IPS-20b (cell line): ENCODE measurements around the gene C10orf90.

Source experiments
- H3K27ac ChIP-seq: one replicate; pipeline ENCODE4 v1.5.1; 2013; ENCODE audit warnings: low read length
- H3K27me3 ChIP-seq: 2 replicates; pipeline ENCODE4 v1.6.1; 2013; ENCODE audit warnings: mild to moderate bottlenecking, low read length, inconsistent platforms; ENCODE audit not compliant: insufficient read depth
- H3K36me3 ChIP-seq: 2 replicates; pipeline ENCODE4 v1.6.1; 2013; ENCODE audit warnings: low read depth, mild to moderate bottlenecking, inconsistent platforms, low read length, moderate library complexity; ENCODE audit not compliant: insufficient read depth
- H3K4me1 ChIP-seq: 2 replicates; pipeline ENCODE4 v1.6.1; 2013; ENCODE audit warnings: mild to moderate bottlenecking, control low read depth, inconsistent platforms, low read length, moderate library complexity; ENCODE audit not compliant: insufficient read depth
- H3K4me3 ChIP-seq: 2 replicates; pipeline ENCODE4 v1.5.1; 2013; ENCODE audit warnings: mild to moderate bottlenecking, low read length, inconsistent platforms
- H3K9ac ChIP-seq: 2 replicates; pipeline ENCODE4 v1.6.1; 2013; ENCODE audit warnings: low read depth, mild to moderate bottlenecking, inconsistent platforms, low read length, moderate library complexity
- H3K9me3 ChIP-seq: 2 replicates; pipeline ENCODE4 v1.6.1; 2013; ENCODE audit warnings: mild to moderate bottlenecking, low read depth, low read length, inconsistent platforms; ENCODE audit not compliant: insufficient read depth

C10orf90 gene

DNA sequence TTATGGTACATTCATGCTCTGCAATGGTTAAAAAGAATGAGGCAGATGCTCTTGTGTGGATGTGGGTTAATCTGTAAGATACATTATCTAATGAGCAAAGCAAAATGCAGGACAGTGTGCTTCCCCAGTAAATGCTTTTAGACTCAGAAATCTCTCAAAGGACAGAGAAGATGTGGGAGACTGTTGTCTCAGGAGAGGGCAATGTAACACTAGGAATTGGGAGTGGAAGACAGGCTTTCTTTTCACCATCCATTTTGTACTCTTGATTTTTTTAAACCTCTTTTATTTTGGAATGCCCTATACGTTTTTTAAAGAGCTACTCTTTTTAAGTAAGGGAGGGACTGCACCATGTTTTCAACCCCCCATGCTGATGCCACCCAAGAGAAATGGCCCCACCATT lies 204.7 kb downstream of the C10orf90 start:
- no peak overlapping the region for H3K9ac ChIP-seq
- H3K4me1 ChIP-seq: no peaks in the 10 kb centered on the region
- no peaks in the 10 kb centered on the region for H3K27me3 ChIP-seq
- H3K9me3 ChIP-seq: no peaks in the 10 kb centered on the region
- no peaks in the 10 kb centered on the region for H3K36me3 ChIP-seq
- no peak overlapping the region for H3K4me3 ChIP-seq
- H3K27ac ChIP-seq: no peak overlapping the region

- H3K36me3 ChIP-seq: no peaks in the 10 kb centered on the region
- no peak overlapping the region for H3K27ac ChIP-seq
- H3K9ac ChIP-seq: no peak overlapping the region
- no peaks in the 10 kb centered on the region for H3K27me3 ChIP-seq
- no peaks in the 10 kb centered on the region for H3K9me3 ChIP-seq
- H3K4me3 ChIP-seq: no peak overlapping the region
- H3K4me1 ChIP-seq: no peaks in the 10 kb centered on the region
Observed at GRCh38 chr10:126463286-126463685, 207.2 kb downstream of the C10orf90 start.

GRCh38 chr10:126461289-126461940 lies 209.1 kb downstream of the C10orf90 start:
- H3K9ac ChIP-seq: no peak overlapping the region
- no peaks in the 10 kb centered on the region for H3K27me3 ChIP-seq
- no peak overlapping the region for H3K27ac ChIP-seq
- H3K36me3 ChIP-seq: no peaks in the 10 kb centered on the region
- H3K4me1 ChIP-seq: no peaks in the 10 kb centered on the region
- no peaks in the 10 kb centered on the region for H3K9me3 ChIP-seq
- no peak overlapping the region for H3K4me3 ChIP-seq

- Histone ChIP-seq H3K9ac (no peak overlapping the region), H3K27ac (no peak overlapping the region), H3K4me3 (no peak overlapping the region), H3K9me3 (no peaks in the 10 kb centered on the region), H3K36me3 (no peaks in the 10 kb centered on the region), H3K27me3 (no peaks in the 10 kb centered on the region), H3K4me1 (no peaks in the 10 kb centered on the region)
Observed at GRCh38 chr10:126459878-126460481, 210.5 kb downstream of the C10orf90 start.

GRCh38 chr10:126459032-126459831 lies 211.3 kb downstream of the C10orf90 start:
- Histone ChIP-seq H3K27ac (no peak overlapping the region), H3K4me3 (no peak overlapping the region), H3K9ac (no peak overlapping the region), H3K36me3 (no peaks in the 10 kb centered on the region), H3K9me3 (no peaks in the 10 kb centered on the region), H3K4me1 (no peaks in the 10 kb centered on the region), H3K27me3 (no peaks in the 10 kb centered on the region)

DNA sequence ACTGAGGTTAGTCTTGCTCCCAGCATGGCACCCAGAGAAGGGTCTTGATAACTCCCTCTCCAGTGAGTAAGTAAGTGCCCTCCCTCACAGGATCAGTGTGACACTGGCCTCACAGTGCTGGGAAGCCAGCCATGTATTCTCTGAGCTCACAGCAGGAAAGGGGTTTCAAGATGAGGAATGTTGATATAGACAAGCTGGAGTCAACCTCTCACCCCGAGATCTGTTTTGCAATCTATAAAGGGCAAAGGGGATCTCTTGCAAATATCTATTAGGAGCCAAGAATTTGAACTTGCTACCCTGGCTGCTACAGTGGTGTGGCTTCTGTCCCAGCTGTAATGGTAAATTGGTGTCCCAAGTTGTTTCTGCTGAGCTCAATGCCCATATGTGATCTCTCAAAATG lies 212.0 kb downstream of the C10orf90 start:
- Histone ChIP-seq H3K4me1 (no peaks in the 10 kb centered on the region), H3K27ac (no peak overlapping the region), H3K36me3 (no peaks in the 10 kb centered on the region), H3K9me3 (no peaks in the 10 kb centered on the region), H3K27me3 (no peaks in the 10 kb centered on the region), H3K9ac (no peak overlapping the region), H3K4me3 (no peak overlapping the region)

- no peaks in the 10 kb centered on the region for H3K36me3 ChIP-seq
- no peaks in the 10 kb centered on the region for H3K4me1 ChIP-seq
Observed at GRCh38 chr10:126456632-126457031, 213.9 kb downstream of the C10orf90 start.

DNA sequence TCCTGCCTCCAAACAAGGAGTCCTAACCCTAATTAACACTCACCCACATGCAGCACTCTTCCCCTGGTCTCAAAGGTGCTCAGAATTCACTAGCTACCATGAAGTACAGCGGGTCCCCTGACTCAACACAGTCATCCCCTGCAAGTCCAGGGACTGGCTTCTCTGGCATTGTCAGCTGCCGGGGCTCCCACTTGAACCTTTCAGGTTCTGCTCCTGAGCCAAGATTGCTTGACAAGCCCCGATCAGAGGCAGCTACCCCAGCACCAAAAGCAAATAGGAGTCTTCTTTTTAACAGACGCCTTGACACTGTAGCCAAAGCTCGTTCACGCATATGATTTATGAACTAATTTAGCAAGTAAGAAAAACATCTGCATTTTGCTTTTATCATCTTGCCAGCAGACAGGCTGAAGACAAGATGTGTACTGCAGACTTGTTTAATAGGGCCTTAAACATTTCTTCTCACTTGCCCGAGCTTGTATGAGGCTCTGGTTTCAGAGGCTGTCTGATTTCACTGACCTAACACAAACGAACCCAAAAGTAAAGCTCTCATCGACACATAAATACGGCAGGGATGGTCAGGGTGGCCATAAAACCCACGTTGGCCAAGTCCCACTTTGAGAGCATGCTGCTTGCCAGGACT lies 214.6 kb downstream of the C10orf90 start:
- no peaks in the 10 kb centered on the region for H3K4me1 ChIP-seq
- no peaks in the 10 kb centered on the region for H3K36me3 ChIP-seq
- no peaks in the 10 kb centered on the region for H3K9me3 ChIP-seq
- no peaks in the 10 kb centered on the region for H3K27me3 ChIP-seq
- H3K4me3 ChIP-seq: no peak overlapping the region
- no peak overlapping the region for H3K9ac ChIP-seq
- no peak overlapping the region for H3K27ac ChIP-seq

More at GRCh38 chr10:126456632-126457031, 213.9 kb downstream of the C10orf90 start:
- no peaks in the 10 kb centered on the region for H3K27me3 ChIP-seq
- H3K9me3 ChIP-seq: no peaks in the 10 kb centered on the region
- H3K27ac ChIP-seq: no peak overlapping the region
- H3K9ac ChIP-seq: no peak overlapping the region
- H3K4me3 ChIP-seq: no peak overlapping the region

DNA sequence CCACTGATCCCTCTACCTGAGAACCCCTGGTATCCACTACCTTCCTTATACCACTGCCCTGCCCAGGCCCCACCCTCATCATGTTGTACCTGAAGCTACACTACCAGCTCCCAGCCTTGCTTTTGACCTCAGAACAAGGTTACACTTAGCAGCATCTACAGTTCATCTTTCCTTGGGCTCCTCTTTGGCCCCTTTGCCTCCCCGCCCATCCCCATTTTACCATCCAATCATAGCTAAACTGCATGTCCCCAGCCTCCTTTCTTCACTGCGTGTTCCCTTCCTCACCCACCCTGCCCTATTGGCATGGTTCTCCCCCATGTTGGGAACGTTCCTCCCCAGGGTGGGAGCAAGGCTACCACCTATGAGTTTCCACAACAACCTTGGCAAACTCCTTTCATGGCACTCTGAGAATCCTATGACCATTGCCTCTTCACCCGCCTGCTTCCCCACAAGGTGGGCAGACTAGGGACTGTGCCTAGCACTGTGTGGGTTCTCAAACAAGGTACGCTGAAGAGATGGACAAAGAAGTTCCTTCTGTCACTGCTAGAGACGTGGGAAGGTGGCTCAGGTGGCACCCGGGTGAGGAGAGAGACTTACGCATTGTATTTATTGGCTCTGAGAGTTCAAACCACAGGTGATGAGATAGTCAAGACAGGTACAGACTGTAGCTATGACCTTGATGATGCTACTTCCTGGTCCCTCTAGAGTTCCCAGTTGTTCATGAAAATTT lies 215.3 kb downstream of the C10orf90 start:
- no peak overlapping the region for H3K27ac ChIP-seq
- no peak overlapping the region for H3K9ac ChIP-seq
- no peak overlapping the region for H3K4me3 ChIP-seq
- no peaks in the 10 kb centered on the region for H3K9me3 ChIP-seq
- no peaks in the 10 kb centered on the region for H3K4me1 ChIP-seq
- no peaks in the 10 kb centered on the region for H3K27me3 ChIP-seq
- no peaks in the 10 kb centered on the region for H3K36me3 ChIP-seq

DNA sequence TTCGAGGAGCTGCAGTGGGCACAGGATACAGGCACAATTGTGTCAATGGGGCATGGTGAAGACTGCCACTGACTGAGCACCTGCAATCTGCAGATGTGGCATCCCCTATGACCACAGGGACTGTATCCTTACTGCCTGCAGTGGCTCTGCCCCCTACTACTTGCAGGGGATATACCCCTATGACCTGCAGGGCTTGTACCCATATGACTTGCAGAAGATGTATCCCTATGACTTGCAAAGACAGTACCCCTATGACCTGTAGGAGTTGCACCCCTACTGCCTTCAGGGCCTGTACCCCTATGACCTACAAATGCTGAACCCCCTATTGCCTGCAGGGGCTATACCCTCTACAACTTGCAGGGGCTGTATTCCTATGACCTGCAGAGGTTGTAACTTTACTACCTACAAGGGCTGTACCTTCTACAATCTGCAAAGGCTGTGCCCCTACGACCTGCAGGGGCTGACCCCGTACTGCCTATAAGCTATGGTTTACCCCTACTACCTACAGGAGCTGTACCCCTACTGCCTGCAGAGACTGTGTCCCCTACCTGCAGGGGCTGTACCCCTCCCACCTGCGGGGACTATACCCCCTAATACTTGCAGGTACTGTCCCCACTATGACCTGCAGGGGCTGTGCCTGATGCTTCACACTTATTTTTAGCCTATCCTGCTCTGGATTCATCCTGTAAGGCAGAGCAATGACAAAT lies 216.3 kb downstream of the C10orf90 start:
- no peak overlapping the region for H3K4me3 ChIP-seq
- no peak overlapping the region for H3K27ac ChIP-seq
- no peaks in the 10 kb centered on the region for H3K4me1 ChIP-seq
- no peaks in the 10 kb centered on the region for H3K27me3 ChIP-seq
- H3K9me3 ChIP-seq: no peaks in the 10 kb centered on the region
- no peak overlapping the region for H3K9ac ChIP-seq
- H3K36me3 ChIP-seq: no peaks in the 10 kb centered on the region

DNA sequence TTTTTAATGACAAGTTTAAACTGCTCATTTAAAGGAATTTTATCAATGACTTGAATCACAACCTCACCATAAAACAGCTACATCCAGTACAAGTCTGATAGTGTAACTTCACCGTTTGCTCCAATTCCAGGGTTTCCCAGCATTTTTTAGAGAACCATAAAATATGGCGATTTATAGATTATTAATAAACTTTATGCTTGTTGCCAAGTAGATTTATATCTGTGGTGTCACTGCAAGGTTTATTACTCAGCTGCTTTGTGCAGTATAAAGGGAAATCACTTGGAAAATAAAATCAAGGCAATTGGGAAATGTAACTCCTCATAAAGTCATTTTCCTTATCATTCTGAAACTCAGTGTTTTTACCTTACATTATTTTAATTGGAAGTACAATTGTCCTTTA lies 218.2 kb downstream of the C10orf90 start:
- H3K4me3 ChIP-seq: no peak overlapping the region
- no peaks in the 10 kb centered on the region for H3K36me3 ChIP-seq
- H3K9ac ChIP-seq: no peak overlapping the region
- no peak overlapping the region for H3K27ac ChIP-seq
- no peaks in the 10 kb centered on the region for H3K27me3 ChIP-seq
- H3K9me3 ChIP-seq: no peaks in the 10 kb centered on the region
- H3K4me1 ChIP-seq: no peaks in the 10 kb centered on the region
